ENCODE results near the gene BRD2. TPM values are rescaled to one million over a fixed set of nuclear protein-coding genes. Genes with fewer than 3 reads are reported as not detected.

BRD2 gene
- total and polyA plus RNA-seq, 11 donors, result 56.8 to 107 (median 73.1) TPM

GRCh38 chr6:32931211-32931610, 37.2 kb upstream of the BRD2 start:
- Histone ChIP-seq H3K36me3 (peaks cover 0 to 24% (median 0%) of the 10 kb centered on the region in 9 donors), H3K9me3 (no peaks in the 10 kb centered on the region), H3K4me1 (peaks cover 0 to 42% (median 0%) of the 10 kb centered on the region in 12 donors), H3K27me3 (peaks cover 0 to 6% (median 0%) of the 10 kb centered on the region in 9 donors), H3K27ac (no peak overlapping the region), H3K4me3 (no peak overlapping the region)
- 0% methylated on average over 1 of the region's 1 CpG for WGBS, 4 donors
- no peak for DNase-seq
- ATAC-seq, result peak in 1 of 4 donors; percentile 34
- intact Hi-C loops (cut with DNase I), result loop anchor here in 9 of 10 donors (5.0 kb wide), 2 partner anchors 36 to 44 kb away; partner anchors contain the start of gene BRD2 (in 1 of the 9)
- TF ChIP-seq CTCF (IDR thresholded peaks at IDR 0.05), result no peak
- no peak for TF ChIP-seq POLR2A (IDR thresholded peaks at IDR 0.05)

- TF ChIP-seq POLR2A (IDR thresholded peaks at IDR 0.05) (no peak), CTCF (IDR thresholded peaks at IDR 0.05) (no peak)
- H3K4me1 ChIP-seq, result peaks cover 0 to 52% (median 0%) of the 10 kb centered on the region in 12 donors
- H3K27ac ChIP-seq, result peak overlapping the region in 1 of 12 donors; percentile 32
- peaks cover 0 to 33% (median 0%) of the 10 kb centered on the region in 9 donors for H3K36me3 ChIP-seq
- ATAC-seq (no peak), DNase-seq (no peak)
- no peaks in the 10 kb centered on the region for H3K27me3 ChIP-seq
- intact Hi-C loops (cut with DNase I), result loop anchor here in 9 of 10 donors (2.0 to 5.0 kb wide), 3 partner anchors 35 to 53 kb away; partner anchors contain the start of gene BRD2 (in 1 of the 9)
- no peaks in the 10 kb centered on the region for H3K9me3 ChIP-seq
- no peak overlapping the region for H3K4me3 ChIP-seq
- WGBS, 4 donors, result 83 to 86% (median 85%) methylated on average over 7 of the region's 7 CpGs
These were observed 36.1 kb upstream of the BRD2 start for GRCh38 chr6:32932132-32932868.

- ATAC-seq (peak in 3 of 4 donors; percentile 57 to 73 (median 71)), DNase-seq (peak; percentile 74 to 85 (median 77))
- WGBS, 4 donors, result 0 to 5% (median 2%) methylated on average over 3 of the region's 3 CpGs
- no peaks in the 10 kb centered on the region for H3K9me3 ChIP-seq
- H3K36me3 ChIP-seq, result peaks cover 0 to 47% (median 0%) of the 10 kb centered on the region in 9 donors
- peaks cover 0 to 66% (median 0%) of the 10 kb centered on the region in 12 donors for H3K4me1 ChIP-seq
- no peak overlapping the region for H3K4me3 ChIP-seq
- TF ChIP-seq CTCF (IDR thresholded peaks at IDR 0.05) (peak; percentile 67 to 90 (median 81)), POLR2A (IDR thresholded peaks at IDR 0.05) (no peak)
- intact Hi-C loops (cut with DNase I), result loop anchor here (1.0 to 5.0 kb wide), 7 partner anchors 19 to 52 kb away; partner anchors contain the start of genes BRD2 (in 1 of the 10) and HLA-DMA (in 1 of the 10)
- no peaks in the 10 kb centered on the region for H3K27me3 ChIP-seq
- H3K27ac ChIP-seq, result peak overlapping the region in 1 of 12 donors; percentile 43
These were observed 34.7 kb upstream of the BRD2 start for GRCh38 chr6:32933661-32934085.

Data from heart left ventricle (tissue), 16 donors.